Peyer's patch (tissue), 4 donors: ENCODE measurements around the gene UMODL1.
"Not testable (repeated sequence)": the region's sequence is repeated elsewhere in the genome, so short reads cannot be mapped to it uniquely, and the experiment has no call there.

ENCODE experiments used
- CTCF ChIP-seq, 6 experiments: fragments of 450-650 bp in 4 of 6; fragments of 200-600 bp in 2 of 6; sonication (generic) in 1 of 6; IDR thresholded peaks; one replicate each; pipeline ENCODE4 v1.5.1; 2017 to 2019; ENCODE audit warnings: antibody characterized with exemption in 6 of 6, mild to moderate bottlenecking in 3 of 6, moderate library complexity in 1 of 6
- POLR2A ChIP-seq, 2 donors: fragments of 450-650 bp; IDR thresholded peaks; one replicate each; pipeline ENCODE4 v1.5.1; 2017; ENCODE audit warnings: antibody characterized with exemption in 2 of 2, mild to moderate bottlenecking in 2 of 2, moderate library complexity in 2 of 2

- not testable (repeated sequence) for TF ChIP-seq CTCF, POLR2A (IDR thresholded peaks at IDR 0.05)
Measured at GRCh38 chr21:42116551-42116950, 45.4 kb downstream of the UMODL1 start.
